OCI-LY7 (cell line): Measurements from ENCODE around the gene IMP4.

Experiments
- EZH2phosphoT487 ChIP-seq: fragments of 200-600 bp; sonication (generic); IDR thresholded peaks from 2 replicates; pipeline ENCODE4 v1.6.1; 2018; ENCODE audit warnings: low read depth, borderline replicate concordance, mild to moderate bottlenecking, mixed run types, antibody characterized with exemption, low read length, moderate library complexity, mixed read lengths
- TF ChIP-seq, protein P1 (sequence below): fragments of 200-600 bp; sonication (generic); conservative IDR thresholded peaks from 2 replicates; pipeline ENCODE4 v1.5.1; 2014; ENCODE audit warnings: mild to moderate bottlenecking, antibody characterized with exemption, low read length, moderate library complexity, mixed read lengths

- TF ChIP-seq, protein P1, sequence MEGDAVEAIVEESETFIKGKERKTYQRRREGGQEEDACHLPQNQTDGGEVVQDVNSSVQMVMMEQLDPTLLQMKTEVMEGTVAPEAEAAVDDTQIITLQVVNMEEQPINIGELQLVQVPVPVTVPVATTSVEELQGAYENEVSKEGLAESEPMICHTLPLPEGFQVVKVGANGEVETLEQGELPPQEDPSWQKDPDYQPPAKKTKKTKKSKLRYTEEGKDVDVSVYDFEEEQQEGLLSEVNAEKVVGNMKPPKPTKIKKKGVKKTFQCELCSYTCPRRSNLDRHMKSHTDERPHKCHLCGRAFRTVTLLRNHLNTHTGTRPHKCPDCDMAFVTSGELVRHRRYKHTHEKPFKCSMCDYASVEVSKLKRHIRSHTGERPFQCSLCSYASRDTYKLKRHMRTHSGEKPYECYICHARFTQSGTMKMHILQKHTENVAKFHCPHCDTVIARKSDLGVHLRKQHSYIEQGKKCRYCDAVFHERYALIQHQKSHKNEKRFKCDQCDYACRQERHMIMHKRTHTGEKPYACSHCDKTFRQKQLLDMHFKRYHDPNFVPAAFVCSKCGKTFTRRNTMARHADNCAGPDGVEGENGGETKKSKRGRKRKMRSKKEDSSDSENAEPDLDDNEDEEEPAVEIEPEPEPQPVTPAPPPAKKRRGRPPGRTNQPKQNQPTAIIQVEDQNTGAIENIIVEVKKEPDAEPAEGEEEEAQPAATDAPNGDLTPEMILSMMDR, result no peak
- TF ChIP-seq EZH2phosphoT487, result no peak
Measured at GRCh38 chr2:130391058-130391871, 48.6 kb downstream of the IMP4 start.
